HG03108 (cell line): ENCODE results near the gene TMX4.
"Not testable (repeated sequence)": the region's sequence is repeated elsewhere in the genome, so short reads cannot be mapped to it uniquely, and the experiment has no call there.

Source experiments
- ATAC-seq: cut with Tn5 transposase; IDR thresholded peaks from one replicate; pipeline ENCODE4 v1.9.1; 2021; ENCODE audit warnings: moderate library complexity; ENCODE audit not compliant: unreplicated experiment

TMX4 gene

DNA sequence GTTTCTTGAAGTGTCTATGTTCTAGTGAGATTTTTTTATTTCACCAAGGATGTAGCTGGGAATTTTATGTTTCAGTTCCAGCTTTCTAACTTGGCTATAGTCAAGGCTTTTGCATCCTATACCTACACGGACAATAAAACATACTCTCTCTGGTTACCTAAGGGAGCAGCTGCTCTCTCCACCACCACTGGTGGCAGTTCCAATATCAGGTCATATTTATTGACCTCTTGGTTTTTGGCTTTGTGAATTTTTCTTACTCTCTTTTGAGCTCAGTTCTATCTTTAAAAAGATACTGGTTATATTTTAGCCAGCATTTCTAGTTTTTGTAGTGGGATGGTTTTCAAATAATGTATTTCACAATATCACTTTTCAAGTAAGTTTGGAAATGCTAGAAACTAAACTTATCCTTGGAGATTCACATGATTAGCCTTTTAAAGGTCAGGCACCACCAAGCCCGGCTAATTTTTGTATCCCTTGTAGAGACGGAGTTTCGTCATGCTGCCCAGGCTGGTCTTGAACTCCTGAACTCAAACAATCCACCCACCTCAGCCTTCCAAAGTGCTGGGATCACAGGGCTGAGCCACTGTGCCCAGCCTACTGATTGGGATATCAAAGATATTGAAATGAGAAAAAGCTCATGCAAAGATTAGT lies 44.7 kb downstream of the TMX4 start:
- no peak for ATAC-seq

DNA sequence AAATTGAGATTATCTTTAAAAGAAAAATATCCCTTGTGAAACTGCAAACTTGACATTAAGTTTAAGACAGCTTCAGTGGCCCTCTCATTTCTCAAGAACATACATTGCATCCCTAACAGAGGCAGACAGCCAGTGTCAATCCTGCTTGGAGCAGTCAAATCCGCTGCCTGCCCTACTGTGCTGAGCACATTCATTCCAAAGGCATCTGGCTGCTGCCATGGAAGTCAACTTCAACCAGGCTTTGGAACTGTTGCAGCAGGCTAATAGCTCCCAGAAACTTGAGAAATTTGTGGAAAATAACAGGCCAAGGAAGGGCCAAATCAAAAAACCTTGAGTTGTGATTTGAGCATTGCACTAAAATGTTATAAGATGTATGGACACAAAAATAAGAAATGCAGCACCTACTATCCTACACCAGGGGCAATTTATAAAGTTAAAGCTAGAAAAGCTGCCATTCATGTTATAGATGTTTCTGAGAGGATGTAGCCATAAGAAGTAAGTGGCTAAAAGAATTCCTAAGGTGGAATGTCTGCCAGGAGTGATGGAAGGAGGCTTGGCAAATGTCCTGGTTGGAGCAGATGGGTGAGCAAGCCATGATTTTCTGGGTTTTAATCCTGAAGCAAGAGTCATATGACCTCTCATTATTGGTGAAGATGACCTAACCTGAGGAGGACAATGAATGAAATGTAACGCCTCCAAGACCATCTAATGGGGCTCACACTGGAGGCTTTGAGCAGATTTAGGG lies 47.9 kb downstream of the TMX4 start:
- no peak for ATAC-seq

- no peak for ATAC-seq
Measured at GRCh38 chr20:7967199-7967844, 52.2 kb downstream of the TMX4 start.

DNA sequence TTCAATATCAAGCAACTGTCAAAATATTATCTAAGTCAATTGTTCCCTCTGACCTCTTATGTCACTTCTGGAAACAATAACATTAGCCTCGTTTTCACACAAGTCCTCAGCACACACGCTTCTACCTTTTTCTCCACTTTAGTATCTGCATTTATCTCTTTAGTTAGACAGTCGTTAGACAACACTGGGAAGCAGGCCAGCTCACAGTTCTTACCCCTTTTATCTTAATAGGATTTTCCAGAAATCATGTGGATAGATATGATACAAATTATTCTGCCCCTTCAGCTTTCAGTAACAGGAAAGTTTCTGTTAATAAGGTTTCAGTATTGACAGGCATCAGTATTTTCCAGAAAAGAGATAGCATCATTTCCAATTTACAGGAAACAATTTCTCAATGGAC lies 53.4 kb downstream of the TMX4 start:
- ATAC-seq: no peak

DNA sequence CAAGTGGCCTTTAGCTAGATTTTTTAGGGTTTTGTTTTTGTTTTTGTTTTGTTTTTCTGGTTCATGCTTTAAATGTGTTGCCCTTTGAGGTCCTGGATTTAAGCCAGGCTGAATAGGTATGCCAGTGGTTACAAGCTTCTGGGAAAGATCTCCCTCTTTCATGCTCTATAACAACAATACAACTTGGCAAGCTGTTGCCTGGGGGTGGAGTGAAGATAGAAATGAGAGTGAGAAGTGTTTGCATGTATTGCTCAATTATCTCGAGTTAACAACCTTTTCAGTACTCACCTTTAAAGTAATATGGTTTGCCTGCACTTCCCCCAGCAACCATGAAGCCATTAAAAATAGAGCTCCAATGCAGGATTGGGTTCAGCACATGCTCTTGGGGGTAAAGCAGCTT lies 60.1 kb downstream of the TMX4 start:
- no peak for ATAC-seq

GRCh38 chr20:7956561-7956960 lies 63.0 kb downstream of the TMX4 start:
- ATAC-seq: not testable (repeated sequence)

GRCh38 chr20:7950387-7950786 lies 69.2 kb downstream of the TMX4 start:
- no peak for ATAC-seq

DNA sequence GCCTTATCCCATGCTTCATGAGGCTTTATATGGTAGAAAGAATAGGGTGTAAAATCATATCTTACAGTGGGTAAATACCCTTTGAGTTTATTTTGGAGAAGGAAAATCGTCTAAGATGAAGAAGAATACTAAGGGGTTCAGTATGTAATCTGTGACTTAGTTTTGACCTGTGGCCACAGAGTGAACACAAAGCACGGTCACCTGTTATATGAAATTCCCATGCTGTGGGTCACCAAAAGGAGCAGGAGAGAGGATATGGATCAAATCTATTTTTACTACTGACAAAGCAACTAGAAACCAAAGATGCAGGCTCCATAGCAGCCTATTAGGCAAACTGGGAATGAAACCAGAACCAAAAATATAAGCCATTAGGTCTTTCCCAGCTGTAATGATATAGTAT lies 75.7 kb downstream of the TMX4 start:
- ATAC-seq: no peak

- ATAC-seq: no peak
Measured at GRCh38 chr20:7940341-7940740, 79.2 kb downstream of the TMX4 start, which contains the start of gene HAO1. Gene HAO1 (minus strand): TSS chr20:7940458. CDS start chr20:7940422, 36 bp downstream.

DNA sequence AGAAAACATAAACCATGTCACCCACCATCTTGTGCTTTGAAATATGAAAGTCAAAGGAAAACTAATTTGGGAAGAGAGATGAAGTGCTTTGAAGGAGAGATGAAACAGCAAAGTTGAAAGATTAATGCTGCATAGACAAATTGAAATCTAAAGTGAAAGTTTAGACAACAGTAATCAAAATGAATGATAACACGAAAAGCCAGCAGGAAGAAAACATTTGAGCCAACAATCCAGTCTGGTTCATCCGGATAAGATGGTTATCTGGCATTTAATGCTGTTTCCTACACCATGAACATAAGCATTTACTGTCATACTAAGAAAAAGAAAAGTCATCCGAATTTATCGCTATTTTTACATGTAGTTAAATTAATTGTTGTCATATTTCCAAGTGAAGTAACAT lies 79.9 kb downstream of the TMX4 start:
- no peak for ATAC-seq

DNA sequence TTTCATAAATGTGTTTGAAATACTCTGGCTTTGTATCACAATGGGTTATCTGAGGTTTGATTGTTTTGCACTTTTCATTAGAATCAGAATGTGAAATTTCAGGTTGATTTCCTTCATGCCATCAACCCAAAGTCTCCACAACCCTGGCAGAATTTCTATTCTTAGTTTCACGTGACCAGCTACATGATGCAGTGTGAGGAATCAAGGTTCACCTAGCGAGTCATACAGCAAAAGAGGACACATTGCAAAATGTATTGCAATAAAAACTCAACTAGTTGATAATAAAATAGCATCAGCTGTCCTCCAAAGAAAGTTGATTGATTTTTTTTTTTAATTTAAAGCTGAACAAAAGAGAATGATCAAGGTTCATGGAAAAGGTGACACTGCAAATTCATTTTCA lies 81.5 kb downstream of the TMX4 start:
- ATAC-seq: no peak

DNA sequence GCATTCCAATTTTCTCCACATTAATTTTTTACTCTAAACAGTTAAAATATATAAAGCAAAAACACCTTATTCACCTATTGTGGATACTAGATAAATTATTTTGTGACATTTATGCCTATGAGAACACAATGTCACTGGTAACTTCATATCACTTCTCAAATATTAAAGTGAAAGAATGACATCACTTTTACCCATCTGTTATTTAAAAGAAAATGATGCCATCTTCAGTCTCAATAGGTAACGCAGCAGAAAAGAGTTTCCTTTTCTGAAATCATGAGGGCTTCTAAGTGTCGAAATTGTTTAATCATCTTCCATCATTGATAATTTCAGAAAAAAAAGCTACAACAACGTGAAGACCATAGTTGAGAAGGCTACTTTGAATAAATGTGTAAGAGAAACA lies 82.2 kb downstream of the TMX4 start:
- no peak for ATAC-seq

DNA sequence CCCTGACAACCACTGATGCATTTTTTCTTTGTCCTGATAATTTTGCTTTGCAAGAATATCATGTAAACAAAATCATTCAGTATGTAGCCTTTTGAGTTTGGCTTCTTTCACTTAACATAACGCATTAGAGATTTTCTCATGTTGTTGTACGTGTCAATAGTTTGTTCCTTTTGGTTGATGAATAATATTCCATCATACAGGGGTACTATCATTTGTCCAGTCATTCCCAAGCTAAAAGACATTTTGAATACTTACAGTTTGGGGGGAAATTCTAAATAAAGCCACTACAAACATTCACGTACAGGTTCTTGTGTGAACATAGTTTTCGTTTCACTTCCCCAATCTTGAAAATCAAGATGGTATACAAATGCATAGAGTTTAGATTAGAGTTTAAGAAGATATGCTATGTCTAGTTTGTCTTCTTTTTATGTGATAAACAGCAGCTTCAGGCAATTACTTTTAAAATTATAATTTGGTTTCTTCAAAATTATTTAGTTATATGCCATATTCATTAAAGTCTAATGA lies 84.5 kb downstream of the TMX4 start:
- ATAC-seq: peak; percentile 73

DNA sequence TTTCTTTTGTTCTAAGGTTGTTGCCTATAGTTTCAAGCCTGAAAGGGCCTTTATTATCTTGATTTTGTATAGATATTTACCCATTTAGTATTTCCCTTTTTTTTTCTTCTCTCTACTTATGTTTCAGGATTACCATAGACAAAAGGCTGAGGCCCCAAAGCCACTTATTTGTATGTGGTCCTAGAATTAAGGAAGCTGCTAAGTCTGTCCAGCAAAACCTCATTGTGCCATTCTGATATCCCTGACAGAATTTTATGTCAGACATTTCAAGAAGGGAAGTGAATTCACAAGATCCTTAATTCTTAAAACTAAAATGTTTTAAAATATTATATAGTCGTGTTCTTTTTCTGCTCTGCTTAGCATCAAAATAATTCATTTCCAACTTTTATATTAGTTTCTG lies 86.2 kb downstream of the TMX4 start:
- ATAC-seq: no peak

DNA sequence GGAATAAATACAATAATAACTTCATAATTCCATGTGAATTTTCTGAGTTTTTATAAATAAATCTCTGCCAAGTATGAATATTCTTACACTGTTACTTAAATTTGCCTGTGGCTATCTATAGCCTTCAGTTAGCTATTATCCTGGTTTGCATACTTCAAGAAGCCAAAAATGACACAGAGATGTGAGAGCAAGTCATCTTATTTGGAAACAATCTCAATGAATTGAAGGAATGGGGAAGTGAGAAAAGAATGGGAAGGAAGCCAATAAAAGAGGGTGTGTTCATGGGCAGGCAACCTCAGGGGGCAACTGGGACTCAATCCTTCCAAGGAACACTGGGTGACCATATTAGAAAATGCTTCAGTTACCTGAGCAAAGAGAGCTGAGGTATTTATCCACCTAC lies 89.2 kb downstream of the TMX4 start:
- no peak for ATAC-seq
